Esophagus muscularis mucosa (tissue), 4 donors: ENCODE data around the gene PRKCE. TPM values are rescaled to one million over a fixed set of nuclear protein-coding genes. Genes with fewer than 3 reads are reported as not detected.

Experiments
- DNase-seq: peaks from one replicate; pipeline ENCODE4 v3.0.0-alpha.2; 2017; ENCODE audit errors: extremely low spot score
- H3K27ac ChIP-seq, 4 donors: fragments of 200-600 bp; sonication (generic); replicated peaks in 1 of 4; 1 replicate in 3 of 4; 2 replicates in 1 of 4; pipeline ENCODE4 v1.5.1; 2016 to 2019; ENCODE audit warnings: mild to moderate bottlenecking in 1 of 4
- H3K27me3 ChIP-seq, 4 donors: fragments of 200-600 bp; sonication (generic); one replicate each; pipeline versions ENCODE4 v1.5.1 to v1.6.0; 2016 to 2019
- H3K36me3 ChIP-seq, 4 donors: fragments of 200-600 bp; sonication (generic); one replicate each; pipeline ENCODE4 v1.5.1; 2016 to 2019
- H3K4me1 ChIP-seq, 4 donors: fragments of 200-600 bp; sonication (generic); one replicate each; pipeline ENCODE4 v1.5.1; 2016 to 2019
- H3K4me3 ChIP-seq, 4 donors: fragments of 200-600 bp; sonication (generic); 1 replicate in 2 of 4; 2 replicates in 2 of 4; pipeline ENCODE4 v1.5.1; 2016 to 2019; ENCODE audit warnings: mild to moderate bottlenecking in 4 of 4, moderate library complexity in 1 of 4
- H3K9me3 ChIP-seq, 4 donors: fragments of 200-600 bp; sonication (generic); 1 replicate in 3 of 4; 2 replicates in 1 of 4; pipeline ENCODE4 v1.5.1; 2016 to 2019
- EP300 ChIP-seq: sonication (generic); formaldehyde crosslinking; IDR thresholded peaks from one replicate; pipeline ENCODE4 v1.6.1; 2017; ENCODE audit warnings: antibody characterized with exemption
- POLR2A ChIP-seq: fragments of 450-650 bp; IDR thresholded peaks from one replicate; pipeline ENCODE4 v1.6.1; 2017; ENCODE audit warnings: antibody characterized with exemption, moderate library complexity, mild to moderate bottlenecking, low read depth
- POLR2AphosphoS5 ChIP-seq, 2 donors: sonication (generic); formaldehyde crosslinking; IDR thresholded peaks; one replicate each; pipeline ENCODE4 v1.6.1; 2017; ENCODE audit warnings: antibody characterized with exemption in 2 of 2
- WGBS: methylation state at CpG from one replicate; pipeline ENCODE4 v1.1.5; 2018; 5-methylcytosine and 5-hydroxymethylcytosine counted together
- intact Hi-C: fragments of 100-400 bp; cut with DNase I; formaldehyde crosslinking; loops from one replicate; pipeline ENCODE4 v1.15.1; 2023
- total RNA-seq, 4 donors: library from RNA; depleted of rRNA; stranded (reverse); fragments of >200 nt; gene quantifications; one replicate each; pipeline versions ENCODE4 v1.1.0 to v1.2.1, GENCODE V29; 2016
- TF ChIP-seq, protein P1 (sequence below), 3 experiments: fragments of 200-600 bp in 2 of 3; fragments of 450-650 bp in 1 of 3; sonication (generic) in 2 of 3; IDR thresholded peaks; one replicate each; pipeline ENCODE4 v1.5.1; 2017 to 2019; ENCODE audit warnings: antibody characterized with exemption in 3 of 3, mild to moderate bottlenecking in 2 of 3, moderate library complexity in 1 of 3

PRKCE gene
- total RNA-seq, 4 donors from 2014 or later, result 11.6 to 21.1 (median 13.0) TPM

DNA sequence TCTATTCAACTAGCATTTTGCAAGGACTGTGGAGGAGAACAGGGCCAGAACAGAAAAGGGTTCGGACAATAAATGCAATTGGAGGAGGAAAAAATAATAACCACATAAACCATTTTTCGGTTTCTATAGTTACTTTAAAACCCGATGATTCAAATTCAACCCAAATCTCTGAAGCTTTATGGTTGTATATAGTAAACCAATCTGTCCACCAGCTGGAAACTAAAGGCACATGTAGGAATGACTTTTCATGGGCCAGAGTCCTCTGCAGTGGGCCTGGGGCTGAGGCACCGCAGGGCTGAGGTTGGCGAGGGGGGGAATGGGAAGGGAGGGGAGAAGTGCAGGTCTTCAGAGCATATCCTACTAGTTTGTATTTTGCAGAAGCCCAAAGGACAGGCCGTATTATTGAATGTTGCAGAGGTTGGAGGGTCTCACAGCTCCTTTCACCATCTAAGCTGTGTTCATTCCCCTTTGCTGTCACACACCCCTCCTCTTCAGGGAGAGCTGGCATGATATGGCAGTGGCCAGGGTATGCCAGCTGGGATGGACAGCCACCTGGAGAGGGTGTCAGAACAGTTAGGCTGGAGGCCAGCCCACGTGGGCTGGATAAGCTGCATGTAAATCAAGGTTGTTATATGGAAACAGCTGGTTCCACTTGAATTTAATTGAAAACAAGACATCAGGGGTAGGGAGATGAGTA, 267.1 kb downstream of the PRKCE start:
- Histone ChIP-seq H3K9me3 (no peaks in the 10 kb centered on the region), H3K36me3 (no peaks in the 10 kb centered on the region), H3K27me3 (no peaks in the 10 kb centered on the region), H3K4me1 (peaks cover 15 to 21% (median 19%) of the 10 kb centered on the region in 4 donors), H3K4me3 (no peak overlapping the region), H3K27ac (no peak overlapping the region)
- no peak for DNase-seq
- TF ChIP-seq EP300 (no peak), POLR2AphosphoS5 (IDR thresholded peaks at IDR 0.05) (no peak), POLR2A (no peak)
- TF ChIP-seq, protein P1, sequence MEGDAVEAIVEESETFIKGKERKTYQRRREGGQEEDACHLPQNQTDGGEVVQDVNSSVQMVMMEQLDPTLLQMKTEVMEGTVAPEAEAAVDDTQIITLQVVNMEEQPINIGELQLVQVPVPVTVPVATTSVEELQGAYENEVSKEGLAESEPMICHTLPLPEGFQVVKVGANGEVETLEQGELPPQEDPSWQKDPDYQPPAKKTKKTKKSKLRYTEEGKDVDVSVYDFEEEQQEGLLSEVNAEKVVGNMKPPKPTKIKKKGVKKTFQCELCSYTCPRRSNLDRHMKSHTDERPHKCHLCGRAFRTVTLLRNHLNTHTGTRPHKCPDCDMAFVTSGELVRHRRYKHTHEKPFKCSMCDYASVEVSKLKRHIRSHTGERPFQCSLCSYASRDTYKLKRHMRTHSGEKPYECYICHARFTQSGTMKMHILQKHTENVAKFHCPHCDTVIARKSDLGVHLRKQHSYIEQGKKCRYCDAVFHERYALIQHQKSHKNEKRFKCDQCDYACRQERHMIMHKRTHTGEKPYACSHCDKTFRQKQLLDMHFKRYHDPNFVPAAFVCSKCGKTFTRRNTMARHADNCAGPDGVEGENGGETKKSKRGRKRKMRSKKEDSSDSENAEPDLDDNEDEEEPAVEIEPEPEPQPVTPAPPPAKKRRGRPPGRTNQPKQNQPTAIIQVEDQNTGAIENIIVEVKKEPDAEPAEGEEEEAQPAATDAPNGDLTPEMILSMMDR (IDR thresholded peaks at IDR 0.05), result no peak
- WGBS, result 84% methylated on average over 7 of the region's 7 CpGs
- intact Hi-C loops, result no loop called here

DNA sequence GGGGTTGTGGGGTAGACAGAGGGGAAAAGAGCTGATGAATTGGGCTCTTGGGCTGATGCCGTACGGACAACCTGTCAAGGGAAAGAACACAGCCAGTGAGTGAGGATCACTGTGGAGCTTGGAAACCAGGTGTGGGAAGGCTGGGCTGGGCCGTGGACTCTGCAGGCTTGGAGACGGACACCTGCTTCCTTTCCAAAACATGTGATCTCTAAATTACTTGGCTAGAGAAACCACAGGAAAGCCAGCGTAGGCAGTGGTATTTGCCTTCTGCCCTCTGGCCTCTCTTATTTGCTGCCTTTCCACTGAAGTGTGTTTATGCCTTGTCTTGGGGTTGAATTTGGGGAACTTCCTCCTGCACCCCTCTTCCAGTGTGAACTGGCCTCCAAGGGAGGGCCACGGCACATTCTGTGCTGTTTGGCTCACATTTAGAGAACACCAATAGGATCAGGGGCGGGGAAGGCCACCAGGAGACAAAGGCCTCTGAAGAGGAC, 267.7 kb downstream of the PRKCE start:
- H3K9me3 ChIP-seq, result no peaks in the 10 kb centered on the region
- no peak overlapping the region for H3K27ac ChIP-seq
- no peak overlapping the region for H3K4me3 ChIP-seq
- H3K4me1 ChIP-seq, result peaks cover 15 to 21% (median 19%) of the 10 kb centered on the region in 4 donors
- WGBS, result 65% methylated on average over 7 of the region's 7 CpGs
- intact Hi-C loops, result no loop called here
- no peaks in the 10 kb centered on the region for H3K27me3 ChIP-seq
- H3K36me3 ChIP-seq, result no peaks in the 10 kb centered on the region
- no peak for TF ChIP-seq POLR2A
- no peak for TF ChIP-seq POLR2AphosphoS5 (IDR thresholded peaks at IDR 0.05)
- no peak for TF ChIP-seq EP300
- TF ChIP-seq, protein P1 (IDR thresholded peaks at IDR 0.05), result no peak
- no peak for DNase-seq

DNA sequence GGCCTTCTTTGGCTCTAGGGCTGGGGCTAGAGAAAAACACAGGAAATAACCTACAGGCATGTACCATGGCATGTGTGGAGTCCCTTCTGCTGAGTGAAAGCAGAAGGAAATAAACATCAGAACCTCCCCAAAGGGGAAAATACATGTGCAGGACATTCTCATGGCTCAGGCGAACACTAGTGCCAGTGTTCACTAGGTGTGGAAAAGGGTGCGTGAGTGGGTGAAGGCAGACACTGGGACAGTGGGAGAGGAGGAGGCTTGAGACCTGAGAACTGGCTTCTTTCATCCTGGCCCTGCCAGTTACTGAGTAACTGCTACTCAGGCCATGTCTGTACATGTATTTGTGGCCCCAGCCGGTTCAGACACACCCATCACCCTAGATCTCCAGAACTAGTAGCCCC, 268.2 kb downstream of the PRKCE start:
- whole genome bisulfite sequencing, result 85% methylated on average over 3 of the region's 3 CpGs
- Histone ChIP-seq H3K4me1 (peaks cover 19 to 26% (median 20%) of the 10 kb centered on the region in 4 donors), H3K4me3 (no peak overlapping the region), H3K27me3 (no peaks in the 10 kb centered on the region), H3K27ac (no peak overlapping the region), H3K36me3 (no peaks in the 10 kb centered on the region), H3K9me3 (no peaks in the 10 kb centered on the region)
- intact Hi-C loops, result no loop called here
- TF ChIP-seq EP300 (no peak), POLR2AphosphoS5 (IDR thresholded peaks at IDR 0.05) (no peak), POLR2A (no peak)
- TF ChIP-seq, protein P1 (IDR thresholded peaks at IDR 0.05), result no peak
- no peak for DNase-seq

DNA sequence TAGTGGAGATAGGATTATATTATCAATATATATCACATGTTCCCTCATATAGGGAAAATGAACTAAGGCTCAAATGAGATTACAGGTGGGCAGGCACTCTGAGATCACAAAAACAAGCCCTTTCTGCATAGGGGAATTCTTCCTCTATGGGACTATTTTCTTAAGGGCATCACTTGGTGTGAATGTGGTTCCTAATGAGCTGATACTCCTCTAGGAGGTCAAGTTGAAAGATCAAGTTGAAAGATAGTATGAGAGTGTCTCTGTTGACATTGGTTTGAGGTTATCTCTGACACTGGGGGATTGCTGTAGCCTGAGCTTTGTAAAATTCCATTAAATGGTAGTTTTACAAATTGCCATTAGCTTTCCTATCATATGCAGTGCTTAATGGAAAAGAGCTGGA, 270.4 kb downstream of the PRKCE start:
- H3K36me3 ChIP-seq, result no peaks in the 10 kb centered on the region
- peaks cover 33 to 45% (median 38%) of the 10 kb centered on the region in 4 donors for H3K4me1 ChIP-seq
- DNase-seq, result no peak
- TF ChIP-seq EP300 (no peak), POLR2AphosphoS5 (IDR thresholded peaks at IDR 0.05) (no peak), POLR2A (no peak)
- TF ChIP-seq, protein P1 (IDR thresholded peaks at IDR 0.05), result no peak
- H3K4me3 ChIP-seq, result no peak overlapping the region
- no peak overlapping the region for H3K27ac ChIP-seq
- H3K9me3 ChIP-seq, result no peaks in the 10 kb centered on the region
- intact Hi-C loops, result no loop called here
- no peaks in the 10 kb centered on the region for H3K27me3 ChIP-seq

DNA sequence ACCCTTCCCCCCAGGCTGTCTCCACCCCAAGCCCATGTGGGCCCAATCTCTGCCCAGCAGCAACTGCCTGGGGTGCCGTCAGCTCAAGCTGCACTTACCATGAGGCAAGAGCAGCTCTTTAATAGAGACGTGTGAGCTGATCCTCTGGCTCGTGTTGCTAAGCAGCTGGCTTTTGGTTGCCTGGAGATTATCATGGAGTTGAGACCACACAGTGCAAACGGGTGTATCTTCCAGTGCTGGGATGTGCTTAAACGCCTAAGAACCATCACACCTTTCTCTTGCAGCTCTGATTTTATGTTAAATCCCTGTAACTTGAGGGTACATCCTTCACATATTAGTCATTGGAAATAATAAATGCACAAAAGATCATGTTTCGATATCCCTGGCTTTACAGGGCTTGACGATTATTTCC, 271.1 kb downstream of the PRKCE start:
- DNase-seq, result no peak
- TF ChIP-seq POLR2AphosphoS5 (IDR thresholded peaks at IDR 0.05) (no peak), POLR2A (no peak), EP300 (no peak)
- TF ChIP-seq, protein P1 (IDR thresholded peaks at IDR 0.05), result no peak
- WGBS, result 62% methylated on average over 7 of the region's 7 CpGs
- Histone ChIP-seq H3K4me1 (peaks cover 33 to 45% (median 38%) of the 10 kb centered on the region in 4 donors), H3K27ac (no peak overlapping the region), H3K9me3 (no peaks in the 10 kb centered on the region), H3K4me3 (no peak overlapping the region), H3K36me3 (no peaks in the 10 kb centered on the region), H3K27me3 (no peaks in the 10 kb centered on the region)
- intact Hi-C loops, result no loop called here
